ENCODE data around the gene TGOLN2. TPM values are rescaled to one million over a fixed set of nuclear protein-coding genes. Genes with fewer than 3 reads are reported as not detected.

TGOLN2 gene
- total RNA-seq, 1 experiment from 2014 or later, result 43.7 TPM

DNA sequence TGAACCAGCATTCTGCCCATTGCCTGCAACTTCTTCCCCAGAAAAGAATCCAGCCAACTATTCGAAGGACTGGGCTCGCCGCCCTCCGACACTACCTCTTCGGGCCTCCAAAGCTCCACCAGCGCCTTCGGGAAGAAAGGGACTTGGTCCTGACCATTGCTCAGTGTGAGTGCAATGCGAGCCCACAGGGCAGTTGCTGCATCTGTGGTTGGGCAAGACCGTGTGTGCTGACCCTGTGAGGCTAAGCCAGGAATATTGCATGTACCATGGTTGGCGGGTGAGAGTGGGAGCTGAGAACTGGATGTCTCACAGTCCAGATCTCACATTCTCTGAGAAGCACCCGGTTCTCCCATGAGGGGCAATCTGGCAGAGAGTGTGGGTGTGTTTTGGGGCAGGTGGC, 43.3 kb upstream of the TGOLN2 start (continued):
- TF ChIP-seq, protein P1, sequence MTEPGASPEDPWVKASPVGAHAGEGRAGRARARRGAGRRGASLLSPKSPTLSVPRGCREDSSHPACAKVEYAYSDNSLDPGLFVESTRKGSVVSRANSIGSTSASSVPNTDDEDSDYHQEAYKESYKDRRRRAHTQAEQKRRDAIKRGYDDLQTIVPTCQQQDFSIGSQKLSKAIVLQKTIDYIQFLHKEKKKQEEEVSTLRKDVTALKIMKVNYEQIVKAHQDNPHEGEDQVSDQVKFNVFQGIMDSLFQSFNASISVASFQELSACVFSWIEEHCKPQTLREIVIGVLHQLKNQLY (CRISPR knock-in tag; IDR thresholded peaks at IDR 0.05), result no peak
- TF ChIP-seq, protein P2, sequence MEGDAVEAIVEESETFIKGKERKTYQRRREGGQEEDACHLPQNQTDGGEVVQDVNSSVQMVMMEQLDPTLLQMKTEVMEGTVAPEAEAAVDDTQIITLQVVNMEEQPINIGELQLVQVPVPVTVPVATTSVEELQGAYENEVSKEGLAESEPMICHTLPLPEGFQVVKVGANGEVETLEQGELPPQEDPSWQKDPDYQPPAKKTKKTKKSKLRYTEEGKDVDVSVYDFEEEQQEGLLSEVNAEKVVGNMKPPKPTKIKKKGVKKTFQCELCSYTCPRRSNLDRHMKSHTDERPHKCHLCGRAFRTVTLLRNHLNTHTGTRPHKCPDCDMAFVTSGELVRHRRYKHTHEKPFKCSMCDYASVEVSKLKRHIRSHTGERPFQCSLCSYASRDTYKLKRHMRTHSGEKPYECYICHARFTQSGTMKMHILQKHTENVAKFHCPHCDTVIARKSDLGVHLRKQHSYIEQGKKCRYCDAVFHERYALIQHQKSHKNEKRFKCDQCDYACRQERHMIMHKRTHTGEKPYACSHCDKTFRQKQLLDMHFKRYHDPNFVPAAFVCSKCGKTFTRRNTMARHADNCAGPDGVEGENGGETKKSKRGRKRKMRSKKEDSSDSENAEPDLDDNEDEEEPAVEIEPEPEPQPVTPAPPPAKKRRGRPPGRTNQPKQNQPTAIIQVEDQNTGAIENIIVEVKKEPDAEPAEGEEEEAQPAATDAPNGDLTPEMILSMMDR (IDR thresholded peaks at IDR 0.05), result no peak

DNA sequence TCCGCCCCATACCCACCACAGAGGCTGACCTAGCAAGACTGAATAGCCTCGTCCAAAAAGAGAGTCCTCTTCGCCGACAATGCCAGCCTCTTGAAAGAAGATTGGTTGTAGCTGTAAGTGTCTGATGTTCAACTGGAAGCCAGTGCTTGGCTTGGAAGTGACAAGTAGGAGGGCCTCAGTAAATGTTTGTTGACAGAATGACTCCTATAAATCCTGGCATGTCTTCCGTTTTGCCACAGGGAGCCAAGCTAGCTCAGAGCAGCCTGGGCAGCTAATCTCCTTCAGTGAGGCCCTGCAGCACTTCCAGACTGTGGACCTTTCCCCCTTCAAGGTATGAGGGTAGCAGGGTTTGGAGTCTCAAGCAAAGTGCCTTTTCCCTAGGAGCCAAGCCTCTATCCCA, 41.7 kb upstream of the TGOLN2 start:
- no peaks in the 10 kb centered on the region for H3K27me3 Mint-ChIP-seq (ENCODE audit: low read depth)
- ChIA-PET CTCF (interaction anchor here (1.3 kb wide), 1 partner anchor 36 kb away, joined by 5 read pairs; no protein-coding TSS in a partner anchor), POLR2A (interaction anchor here (0.7 to 1.2 kb wide), 2 partner anchors 15 to 20 kb away, joined by 3 read pairs; no protein-coding TSS in a partner anchor)
- no peak for ATAC-seq
- H3K27ac Mint-ChIP-seq, result no peak overlapping the region
- H3K4me3 Mint-ChIP-seq, result no peak overlapping the region
- no peak for TF ChIP-seq ZNF138 (CRISPR knock-in tag; conservative IDR thresholded peaks at IDR 0.05)
- TF ChIP-seq JUN (CRISPR knock-in tag; IDR thresholded peaks at IDR 0.05), result no peak
- TF ChIP-seq CREB1 (CRISPR knock-in tag; IDR thresholded peaks at IDR 0.05), result no peak
- TF ChIP-seq ELF4 (CRISPR knock-in tag; IDR thresholded peaks at IDR 0.05; ENCODE audit: low read depth), result no peak
- TF ChIP-seq, protein P3, sequence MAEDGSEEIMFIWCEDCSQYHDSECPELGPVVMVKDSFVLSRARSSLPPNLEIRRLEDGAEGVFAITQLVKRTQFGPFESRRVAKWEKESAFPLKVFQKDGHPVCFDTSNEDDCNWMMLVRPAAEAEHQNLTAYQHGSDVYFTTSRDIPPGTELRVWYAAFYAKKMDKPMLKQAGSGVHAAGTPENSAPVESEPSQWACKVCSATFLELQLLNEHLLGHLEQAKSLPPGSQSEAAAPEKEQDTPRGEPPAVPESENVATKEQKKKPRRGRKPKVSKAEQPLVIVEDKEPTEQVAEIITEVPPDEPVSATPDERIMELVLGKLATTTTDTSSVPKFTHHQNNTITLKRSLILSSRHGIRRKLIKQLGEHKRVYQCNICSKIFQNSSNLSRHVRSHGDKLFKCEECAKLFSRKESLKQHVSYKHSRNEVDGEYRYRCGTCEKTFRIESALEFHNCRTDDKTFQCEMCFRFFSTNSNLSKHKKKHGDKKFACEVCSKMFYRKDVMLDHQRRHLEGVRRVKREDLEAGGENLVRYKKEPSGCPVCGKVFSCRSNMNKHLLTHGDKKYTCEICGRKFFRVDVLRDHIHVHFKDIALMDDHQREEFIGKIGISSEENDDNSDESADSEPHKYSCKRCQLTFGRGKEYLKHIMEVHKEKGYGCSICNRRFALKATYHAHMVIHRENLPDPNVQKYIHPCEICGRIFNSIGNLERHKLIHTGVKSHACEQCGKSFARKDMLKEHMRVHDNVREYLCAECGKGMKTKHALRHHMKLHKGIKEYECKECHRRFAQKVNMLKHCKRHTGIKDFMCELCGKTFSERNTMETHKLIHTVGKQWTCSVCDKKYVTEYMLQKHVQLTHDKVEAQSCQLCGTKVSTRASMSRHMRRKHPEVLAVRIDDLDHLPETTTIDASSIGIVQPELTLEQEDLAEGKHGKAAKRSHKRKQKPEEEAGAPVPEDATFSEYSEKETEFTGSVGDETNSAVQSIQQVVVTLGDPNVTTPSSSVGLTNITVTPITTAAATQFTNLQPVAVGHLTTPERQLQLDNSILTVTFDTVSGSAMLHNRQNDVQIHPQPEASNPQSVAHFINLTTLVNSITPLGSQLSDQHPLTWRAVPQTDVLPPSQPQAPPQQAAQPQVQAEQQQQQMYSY (CRISPR knock-in tag; IDR thresholded peaks at IDR 0.05), result no peak
- TF ChIP-seq ZNF219 (CRISPR knock-in tag; IDR thresholded peaks at IDR 0.05; ENCODE audit: borderline replicate concordance), result no peak
- no peak for TF ChIP-seq ZBTB21 (CRISPR knock-in tag; IDR thresholded peaks at IDR 0.05; ENCODE audit: borderline replicate concordance)
- no peak for TF ChIP-seq ZNF121 (CRISPR knock-in tag; IDR thresholded peaks at IDR 0.05)
- TF ChIP-seq OVOL2 (CRISPR knock-in tag; IDR thresholded peaks at IDR 0.05; ENCODE audit: borderline replicate concordance), result no peak
- TF ChIP-seq ZNF671 (CRISPR knock-in tag; IDR thresholded peaks at IDR 0.05), result no peak
- TF ChIP-seq TEAD4 (CRISPR knock-in tag; IDR thresholded peaks at IDR 0.05), result no peak
- no peak for TF ChIP-seq CREM (CRISPR knock-in tag; IDR thresholded peaks at IDR 0.05)
- no peak for TF ChIP-seq EMX1 (CRISPR knock-in tag; IDR thresholded peaks at IDR 0.05)
- TF ChIP-seq FOXJ3 (CRISPR knock-in tag; IDR thresholded peaks at IDR 0.05; ENCODE audit: borderline replicate concordance), result no peak
- no peak for DNase-seq (ENCODE audit: low spot score)
- H3K9me3 Mint-ChIP-seq, result 0 out of 2 replicates have a peak, but pooled peaks cover 4% of the 10 kb centered on the region
- peaks cover 8% of the 10 kb centered on the region for H3K36me3 Mint-ChIP-seq
- H3K4me1 Mint-ChIP-seq, result no peaks in the 10 kb centered on the region

DNA sequence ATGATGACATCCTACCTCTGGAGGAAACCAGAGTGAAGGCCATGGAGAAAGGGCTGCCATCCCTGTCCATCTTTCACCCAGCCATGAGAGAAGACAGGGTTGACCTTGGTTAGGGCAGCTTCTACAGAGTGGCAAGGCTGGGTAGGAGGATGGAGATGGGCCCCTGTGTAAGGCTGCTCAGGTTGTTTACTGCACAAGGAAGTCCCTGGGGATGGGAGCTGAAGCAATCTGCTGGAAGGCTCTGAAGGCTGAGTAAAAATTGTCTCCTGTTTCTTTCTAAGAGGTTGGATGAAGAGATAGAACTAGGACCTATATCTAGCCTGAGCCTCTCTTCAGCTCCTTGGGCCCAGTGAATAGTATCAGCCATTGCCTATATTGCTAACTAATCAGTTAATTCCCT, 41.1 kb upstream of the TGOLN2 start:
- CTCF ChIA-PET, result no interaction called here
- TF ChIP-seq FOXK1 (CRISPR knock-in tag; IDR thresholded peaks at IDR 0.05) (no peak), PRRX2 (CRISPR knock-in tag; IDR thresholded peaks at IDR 0.05) (no peak), ZNF263 (CRISPR knock-in tag; IDR thresholded peaks at IDR 0.05; ENCODE audit: low read depth) (no peak)
- TF ChIP-seq, protein P4, sequence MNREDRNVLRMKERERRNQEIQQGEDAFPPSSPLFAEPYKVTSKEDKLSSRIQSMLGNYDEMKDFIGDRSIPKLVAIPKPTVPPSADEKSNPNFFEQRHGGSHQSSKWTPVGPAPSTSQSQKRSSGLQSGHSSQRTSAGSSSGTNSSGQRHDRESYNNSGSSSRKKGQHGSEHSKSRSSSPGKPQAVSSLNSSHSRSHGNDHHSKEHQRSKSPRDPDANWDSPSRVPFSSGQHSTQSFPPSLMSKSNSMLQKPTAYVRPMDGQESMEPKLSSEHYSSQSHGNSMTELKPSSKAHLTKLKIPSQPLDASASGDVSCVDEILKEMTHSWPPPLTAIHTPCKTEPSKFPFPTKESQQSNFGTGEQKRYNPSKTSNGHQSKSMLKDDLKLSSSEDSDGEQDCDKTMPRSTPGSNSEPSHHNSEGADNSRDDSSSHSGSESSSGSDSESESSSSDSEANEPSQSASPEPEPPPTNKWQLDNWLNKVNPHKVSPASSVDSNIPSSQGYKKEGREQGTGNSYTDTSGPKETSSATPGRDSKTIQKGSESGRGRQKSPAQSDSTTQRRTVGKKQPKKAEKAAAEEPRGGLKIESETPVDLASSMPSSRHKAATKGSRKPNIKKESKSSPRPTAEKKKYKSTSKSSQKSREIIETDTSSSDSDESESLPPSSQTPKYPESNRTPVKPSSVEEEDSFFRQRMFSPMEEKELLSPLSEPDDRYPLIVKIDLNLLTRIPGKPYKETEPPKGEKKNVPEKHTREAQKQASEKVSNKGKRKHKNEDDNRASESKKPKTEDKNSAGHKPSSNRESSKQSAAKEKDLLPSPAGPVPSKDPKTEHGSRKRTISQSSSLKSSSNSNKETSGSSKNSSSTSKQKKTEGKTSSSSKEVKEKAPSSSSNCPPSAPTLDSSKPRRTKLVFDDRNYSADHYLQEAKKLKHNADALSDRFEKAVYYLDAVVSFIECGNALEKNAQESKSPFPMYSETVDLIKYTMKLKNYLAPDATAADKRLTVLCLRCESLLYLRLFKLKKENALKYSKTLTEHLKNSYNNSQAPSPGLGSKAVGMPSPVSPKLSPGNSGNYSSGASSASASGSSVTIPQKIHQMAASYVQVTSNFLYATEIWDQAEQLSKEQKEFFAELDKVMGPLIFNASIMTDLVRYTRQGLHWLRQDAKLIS (CRISPR knock-in tag; IDR thresholded peaks at IDR 0.05; ENCODE audit: borderline replicate concordance), result no peak

More for the DNA sequence above, 41.1 kb upstream of the TGOLN2 start:
- Mint-ChIP-seq H3K4me1 (no peaks in the 10 kb centered on the region), H3K9me3 (0 out of 2 replicates have a peak, but pooled peaks cover 2% of the 10 kb centered on the region), H3K27me3 (ENCODE audit: low read depth) (no peaks in the 10 kb centered on the region), H3K27ac (no peak overlapping the region), H3K36me3 (peaks cover 7% of the 10 kb centered on the region), H3K4me3 (no peak overlapping the region)
- no peak for ATAC-seq
- POLR2A ChIA-PET, result no interaction called here
- no peak for DNase-seq (ENCODE audit: low spot score)
